Subcutaneous adipose tissue (tissue), 4 donors: Measurements from ENCODE around the gene CDC42BPA. TPM values are rescaled to one million over a fixed set of nuclear protein-coding genes. Genes with fewer than 3 reads are reported as not detected.

Source experiments
- total RNA-seq, 4 donors: library from RNA; depleted of rRNA; stranded (reverse); fragments of >200 nt; gene quantifications; one replicate each; pipeline ENCODE4 v1.1.0, GENCODE V29; 2016
- TF ChIP-seq, protein P1 (sequence below): fragments of 450-650 bp; IDR thresholded peaks from one replicate; pipeline ENCODE4 v1.5.1; 2016; ENCODE audit warnings: low read depth, mild to moderate bottlenecking, control low read depth, antibody characterized with exemption, moderate library complexity

CDC42BPA gene
- total RNA-seq, 4 donors from 2014 or later = 43.2 to 68.2 (median 55.3) TPM

DNA sequence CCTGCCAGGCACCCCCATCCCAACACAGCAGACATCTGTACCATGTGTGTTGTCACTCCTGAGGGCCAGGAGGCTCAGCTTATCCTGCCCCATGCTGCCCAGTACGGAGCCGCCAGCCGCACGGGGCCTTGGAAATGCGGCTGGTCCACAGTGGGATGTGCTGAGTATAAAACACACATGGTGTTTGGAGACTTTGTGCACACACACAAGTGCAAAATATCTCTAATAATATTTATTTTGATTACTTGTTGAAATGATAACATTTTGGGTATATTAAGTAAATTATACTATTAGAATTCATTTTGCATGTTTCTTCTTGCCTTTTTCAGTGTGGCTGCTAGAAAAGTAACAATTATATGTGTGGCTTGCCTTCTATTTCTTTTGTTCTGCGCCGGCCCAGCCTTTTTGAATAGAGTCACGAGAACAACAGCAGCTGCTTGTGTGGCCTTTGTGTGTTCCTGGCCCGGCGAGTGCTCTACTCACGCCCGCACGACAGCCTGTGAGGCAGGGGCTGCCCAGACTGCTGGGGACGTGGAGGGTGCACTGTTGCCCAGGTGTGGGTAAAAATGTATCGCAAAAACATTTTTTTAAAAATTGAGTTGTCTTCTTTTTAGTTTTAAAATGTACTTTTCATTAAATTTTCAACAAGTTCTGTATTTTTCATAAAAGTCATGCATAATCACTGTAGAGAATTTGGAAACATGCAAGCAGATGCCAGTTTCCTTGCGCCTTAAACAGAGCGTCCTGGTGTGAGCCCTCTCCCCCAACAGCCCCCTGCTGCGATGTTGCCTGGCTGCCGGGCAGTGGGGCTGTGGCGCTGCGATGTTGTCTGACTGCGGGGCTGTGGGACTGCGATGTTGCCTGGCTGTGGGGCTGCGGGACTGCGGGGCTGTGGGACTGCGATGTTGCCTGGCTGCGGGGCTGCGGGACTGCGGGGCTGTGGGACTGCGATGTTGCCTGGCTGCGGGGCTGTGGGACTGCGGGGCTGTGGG lies 342.7 kb downstream of the CDC42BPA start:
- TF ChIP-seq, protein P1, sequence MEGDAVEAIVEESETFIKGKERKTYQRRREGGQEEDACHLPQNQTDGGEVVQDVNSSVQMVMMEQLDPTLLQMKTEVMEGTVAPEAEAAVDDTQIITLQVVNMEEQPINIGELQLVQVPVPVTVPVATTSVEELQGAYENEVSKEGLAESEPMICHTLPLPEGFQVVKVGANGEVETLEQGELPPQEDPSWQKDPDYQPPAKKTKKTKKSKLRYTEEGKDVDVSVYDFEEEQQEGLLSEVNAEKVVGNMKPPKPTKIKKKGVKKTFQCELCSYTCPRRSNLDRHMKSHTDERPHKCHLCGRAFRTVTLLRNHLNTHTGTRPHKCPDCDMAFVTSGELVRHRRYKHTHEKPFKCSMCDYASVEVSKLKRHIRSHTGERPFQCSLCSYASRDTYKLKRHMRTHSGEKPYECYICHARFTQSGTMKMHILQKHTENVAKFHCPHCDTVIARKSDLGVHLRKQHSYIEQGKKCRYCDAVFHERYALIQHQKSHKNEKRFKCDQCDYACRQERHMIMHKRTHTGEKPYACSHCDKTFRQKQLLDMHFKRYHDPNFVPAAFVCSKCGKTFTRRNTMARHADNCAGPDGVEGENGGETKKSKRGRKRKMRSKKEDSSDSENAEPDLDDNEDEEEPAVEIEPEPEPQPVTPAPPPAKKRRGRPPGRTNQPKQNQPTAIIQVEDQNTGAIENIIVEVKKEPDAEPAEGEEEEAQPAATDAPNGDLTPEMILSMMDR = no peak

DNA sequence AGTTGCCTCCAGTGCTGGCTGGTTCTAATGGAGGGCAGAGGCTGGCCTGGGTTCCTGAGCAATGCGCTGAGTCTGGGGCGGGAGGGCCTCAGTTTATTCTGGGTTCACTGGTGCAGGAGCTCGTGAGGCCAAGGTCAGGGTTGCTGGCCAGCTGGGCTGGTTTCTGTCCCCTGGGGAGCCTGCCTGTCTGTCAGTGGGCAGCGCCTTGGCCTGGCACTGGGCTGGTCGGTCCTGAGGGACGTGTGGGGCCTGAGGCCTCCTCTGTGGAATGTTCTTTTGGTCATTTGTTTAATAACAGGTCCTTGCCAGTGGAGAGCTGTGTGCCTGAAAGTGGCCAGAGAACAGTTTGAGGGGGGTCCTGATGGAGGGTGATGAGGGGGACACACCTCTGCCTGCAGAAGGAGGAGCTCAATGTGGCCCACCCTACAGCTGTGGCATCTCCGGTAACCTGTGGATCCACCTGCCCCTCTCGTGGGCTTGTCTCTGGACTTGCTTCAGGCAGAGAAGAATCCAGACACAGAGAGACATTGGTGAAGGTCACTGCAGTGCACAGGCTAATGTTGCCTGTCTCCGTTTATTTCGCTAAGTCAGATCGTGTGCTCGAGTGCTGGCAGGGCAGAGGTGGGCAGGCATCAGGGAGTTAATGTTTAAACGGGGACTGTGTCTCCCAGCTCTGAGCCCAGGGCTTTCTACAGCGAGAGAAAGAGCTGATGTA lies 343.6 kb downstream of the CDC42BPA start:
- TF ChIP-seq, protein P1 = no peak

DNA sequence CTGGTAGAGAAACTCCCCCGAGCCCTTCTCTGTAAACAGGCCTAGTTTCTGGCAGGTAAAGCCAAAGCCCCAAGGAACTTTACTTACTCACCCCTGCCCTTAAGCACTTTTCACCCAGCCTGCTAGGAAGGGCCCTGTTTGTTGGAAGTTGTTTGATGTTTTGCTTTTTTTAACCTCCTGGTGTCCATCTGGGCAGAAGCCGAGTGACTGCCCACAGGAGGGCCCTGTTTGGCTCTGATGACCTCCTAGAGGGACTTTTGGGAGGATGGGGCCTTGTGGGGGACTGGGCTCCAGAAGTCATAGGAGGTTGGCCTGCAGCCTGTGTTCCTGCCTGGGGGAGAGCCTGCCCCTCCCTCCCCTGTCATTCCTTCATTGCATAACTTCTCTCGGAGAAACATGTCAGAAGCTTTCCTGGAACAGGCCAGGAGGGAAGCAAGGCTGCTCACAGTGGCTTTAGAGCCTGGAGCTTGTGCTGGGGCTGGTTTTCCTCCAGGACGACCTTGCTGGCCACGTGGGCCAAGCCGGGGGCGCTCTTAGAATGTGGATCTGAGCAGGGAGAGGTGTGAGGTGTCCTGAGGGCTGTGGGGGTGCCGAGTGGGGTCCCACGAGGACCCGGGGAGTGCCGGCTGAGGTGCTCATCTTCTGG lies 344.3 kb downstream of the CDC42BPA start:
- TF ChIP-seq, protein P1 = no peak

DNA sequence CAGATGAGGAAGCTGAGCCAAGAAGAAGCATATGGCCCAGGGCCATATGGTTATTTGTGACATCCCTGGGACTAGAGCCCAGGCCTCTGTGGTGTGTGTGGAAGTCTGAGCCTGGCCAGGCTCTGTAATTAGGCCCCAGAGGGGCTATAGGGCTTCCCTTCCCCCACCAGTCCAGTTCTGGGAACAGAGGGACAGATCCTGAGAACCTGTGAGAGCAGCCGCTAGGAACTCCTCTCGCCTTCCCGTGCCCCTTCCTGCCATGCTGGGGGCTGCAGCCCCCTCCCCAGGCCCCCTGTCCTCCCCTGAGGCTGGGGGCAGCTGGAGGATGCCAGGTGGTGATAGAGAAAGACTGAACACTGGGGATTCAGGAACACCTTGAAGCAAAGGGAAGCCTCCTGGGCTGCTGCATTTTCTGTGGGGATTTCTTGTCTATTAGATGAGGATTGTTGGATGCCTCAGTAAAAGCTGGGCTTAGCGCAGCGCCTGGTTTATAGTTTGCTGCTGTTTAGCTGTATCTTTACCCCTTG lies 344.9 kb downstream of the CDC42BPA start:
- TF ChIP-seq, protein P1 = no peak

DNA sequence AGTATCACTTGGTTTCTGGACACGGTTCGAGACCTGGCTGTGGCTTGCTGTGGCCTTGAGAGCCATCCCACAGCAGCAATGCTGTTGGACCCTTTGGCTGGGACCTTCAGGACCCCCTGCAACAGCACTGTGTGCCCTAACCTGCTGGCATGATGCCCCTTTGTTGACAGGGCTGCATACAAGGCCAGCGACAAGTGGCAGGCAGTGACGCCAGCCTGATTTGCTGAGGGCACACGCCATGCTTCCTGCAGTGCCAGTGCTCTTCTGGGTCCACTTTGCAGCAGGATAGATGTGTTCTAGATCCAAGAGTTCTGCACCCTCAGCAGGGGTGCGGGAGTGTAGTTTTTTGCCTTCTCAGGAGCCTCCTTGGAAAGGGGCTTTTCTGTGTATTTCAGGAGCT lies 345.4 kb downstream of the CDC42BPA start:
- TF ChIP-seq, protein P1 = no peak

DNA sequence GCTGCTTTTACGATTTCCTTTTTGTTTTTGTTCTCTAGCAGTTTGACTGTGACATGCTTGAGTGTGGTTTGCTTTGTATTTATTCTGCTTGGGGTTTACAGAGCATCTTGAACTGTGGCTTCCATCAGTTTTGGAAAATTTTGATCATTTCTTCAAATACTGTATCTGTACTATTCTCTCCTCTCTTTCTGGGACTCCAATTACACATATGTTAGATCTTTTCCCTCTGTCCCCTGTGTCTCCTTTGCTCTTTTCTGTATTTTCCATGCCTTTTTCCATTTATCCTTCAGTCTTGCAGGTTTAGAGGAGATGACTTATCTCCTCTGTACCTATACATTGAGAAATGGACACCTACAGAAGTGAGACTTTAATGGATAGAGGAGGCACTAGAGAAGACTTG lies 346.5 kb downstream of the CDC42BPA start:
- TF ChIP-seq, protein P1 = no peak
